Iris pigment epithelial cell (primary cell): ENCODE measurements around the gene ZBTB47.

Experiments used
- DNase-seq: peaks from one replicate; pipeline ENCODE4 v3.0.0-alpha.2; 2011; ENCODE audit warnings: low read depth

The ZBTB47 gene

DNA sequence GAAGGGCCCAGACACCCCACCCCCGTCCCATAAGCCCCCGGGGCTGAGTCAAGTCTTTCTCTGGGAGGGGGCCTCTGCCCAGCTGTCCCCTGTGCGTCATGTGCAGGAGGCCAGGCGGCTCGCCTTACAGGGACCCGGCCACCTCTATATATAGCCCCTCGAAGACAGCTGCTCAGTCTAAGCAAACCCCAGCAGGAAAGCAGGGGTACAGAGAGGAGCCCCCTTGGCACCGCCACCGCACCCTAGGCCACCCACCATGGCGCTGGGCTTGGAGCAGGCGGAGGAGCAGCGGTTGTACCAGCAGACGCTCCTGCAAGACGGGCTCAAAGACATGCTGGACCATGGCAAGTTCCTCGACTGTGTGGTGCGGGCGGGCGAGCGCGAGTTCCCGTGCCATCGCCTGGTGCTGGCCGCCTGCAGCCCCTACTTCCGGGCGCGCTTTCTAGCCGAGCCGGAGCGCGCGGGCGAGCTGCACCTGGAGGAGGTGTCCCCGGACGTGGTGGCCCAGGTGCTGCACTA lies 31.9 kb downstream of the ZBTB47 start, which contains the start of gene KLHL40:
TSS of gene KLHL40 (plus strand) at position 175 of the 519 bp plus-strand sequence. CDS start at position 257, 82 bp downstream.
- no peak for DNase-seq

DNA sequence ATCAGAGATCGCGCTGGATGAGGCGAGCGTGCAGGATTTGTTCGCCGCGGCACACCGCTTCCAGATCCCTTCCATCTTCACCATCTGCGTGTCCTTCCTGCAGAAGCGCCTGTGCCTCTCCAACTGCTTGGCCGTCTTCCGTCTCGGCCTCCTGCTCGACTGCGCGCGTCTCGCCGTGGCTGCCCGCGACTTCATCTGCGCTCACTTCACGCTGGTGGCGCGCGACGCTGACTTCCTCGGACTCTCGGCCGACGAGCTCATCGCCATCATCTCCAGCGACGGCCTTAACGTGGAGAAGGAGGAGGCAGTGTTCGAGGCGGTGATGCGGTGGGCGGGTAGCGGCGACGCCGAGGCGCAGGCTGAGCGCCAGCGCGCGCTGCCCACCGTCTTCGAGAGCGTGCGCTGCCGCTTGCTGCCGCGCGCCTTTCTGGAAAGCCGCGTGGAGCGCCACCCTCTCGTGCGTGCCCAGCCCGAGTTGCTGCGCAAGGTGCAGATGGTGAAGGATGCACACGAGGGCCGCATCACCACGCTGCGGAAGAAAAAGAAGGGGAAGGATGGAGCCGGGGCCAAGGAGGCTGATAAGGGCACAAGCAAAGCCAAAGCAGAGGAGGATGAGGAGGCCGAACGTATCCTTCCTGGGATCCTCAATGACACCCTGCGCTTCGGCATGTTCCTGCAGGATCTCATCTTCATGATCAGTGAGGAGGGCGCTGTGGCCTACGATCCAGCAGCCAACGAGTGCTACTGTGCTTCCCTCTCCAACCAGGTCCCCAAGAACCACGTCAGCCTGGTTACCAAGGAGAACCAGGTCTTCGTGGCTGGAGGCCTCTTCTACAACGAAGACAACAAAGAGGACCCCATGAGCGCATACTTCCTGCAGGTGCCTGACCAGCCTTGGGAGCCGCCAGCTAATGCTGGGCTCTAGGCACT lies 32.7 kb downstream of the ZBTB47 start:
- no peak for DNase-seq

DNA sequence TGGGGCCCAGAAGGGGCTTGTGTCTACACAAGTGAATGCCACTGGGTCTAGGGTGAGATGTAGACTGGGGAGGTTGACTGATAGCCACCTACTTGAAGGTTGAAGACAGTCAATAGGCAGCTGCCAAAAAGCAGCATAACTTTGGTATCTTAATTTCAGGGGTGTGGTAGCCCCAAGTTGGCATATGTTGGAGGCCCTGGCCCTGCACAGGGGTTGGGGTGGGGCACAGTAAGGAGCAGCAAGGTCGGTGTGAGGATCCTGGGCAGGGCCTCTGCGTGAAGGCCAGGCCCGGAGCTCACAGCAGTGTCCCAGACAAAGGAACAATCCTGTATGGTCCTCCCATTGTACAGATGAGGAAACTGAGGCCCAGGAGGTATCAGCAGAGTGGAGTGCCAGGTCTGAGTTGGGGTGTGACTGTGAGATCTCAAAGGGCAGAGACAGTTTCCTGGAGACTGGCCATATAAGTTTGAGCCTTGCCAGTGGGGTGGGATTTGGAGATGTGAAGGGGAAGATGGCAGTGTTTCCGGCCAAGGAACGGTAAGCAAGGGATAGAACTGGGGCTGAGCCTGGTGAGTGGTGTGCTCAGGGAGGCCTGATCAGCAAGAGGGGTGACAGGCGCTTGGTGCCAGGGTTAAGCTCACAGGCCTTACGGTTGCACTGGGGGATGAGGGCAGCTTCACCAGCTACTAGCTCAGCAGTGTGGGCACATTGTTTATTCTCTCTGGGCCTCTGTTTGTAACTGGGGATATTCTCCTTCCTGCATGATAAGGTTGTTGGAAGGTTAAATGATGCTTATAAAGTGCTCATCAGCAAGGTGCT lies 33.5 kb downstream of the ZBTB47 start:
- no peak for DNase-seq

DNA sequence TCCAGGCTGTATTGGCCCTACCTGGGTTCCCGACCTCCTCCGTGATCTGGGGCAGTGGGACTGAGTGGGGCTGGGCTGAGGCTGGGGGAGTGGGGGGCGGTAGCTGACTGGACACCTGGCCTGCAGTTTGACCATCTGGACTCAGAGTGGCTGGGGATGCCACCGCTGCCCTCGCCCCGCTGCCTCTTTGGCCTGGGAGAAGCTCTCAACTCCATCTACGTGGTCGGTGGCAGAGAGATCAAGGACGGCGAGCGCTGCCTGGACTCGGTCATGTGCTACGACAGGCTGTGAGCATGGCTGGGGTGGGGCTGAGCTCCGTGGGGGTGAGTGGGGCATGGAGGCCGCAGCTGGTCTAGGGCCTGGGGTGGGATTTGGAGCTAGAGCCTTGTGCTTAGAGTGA lies 34.5 kb downstream of the ZBTB47 start:
- DNase-seq: no peak

DNA sequence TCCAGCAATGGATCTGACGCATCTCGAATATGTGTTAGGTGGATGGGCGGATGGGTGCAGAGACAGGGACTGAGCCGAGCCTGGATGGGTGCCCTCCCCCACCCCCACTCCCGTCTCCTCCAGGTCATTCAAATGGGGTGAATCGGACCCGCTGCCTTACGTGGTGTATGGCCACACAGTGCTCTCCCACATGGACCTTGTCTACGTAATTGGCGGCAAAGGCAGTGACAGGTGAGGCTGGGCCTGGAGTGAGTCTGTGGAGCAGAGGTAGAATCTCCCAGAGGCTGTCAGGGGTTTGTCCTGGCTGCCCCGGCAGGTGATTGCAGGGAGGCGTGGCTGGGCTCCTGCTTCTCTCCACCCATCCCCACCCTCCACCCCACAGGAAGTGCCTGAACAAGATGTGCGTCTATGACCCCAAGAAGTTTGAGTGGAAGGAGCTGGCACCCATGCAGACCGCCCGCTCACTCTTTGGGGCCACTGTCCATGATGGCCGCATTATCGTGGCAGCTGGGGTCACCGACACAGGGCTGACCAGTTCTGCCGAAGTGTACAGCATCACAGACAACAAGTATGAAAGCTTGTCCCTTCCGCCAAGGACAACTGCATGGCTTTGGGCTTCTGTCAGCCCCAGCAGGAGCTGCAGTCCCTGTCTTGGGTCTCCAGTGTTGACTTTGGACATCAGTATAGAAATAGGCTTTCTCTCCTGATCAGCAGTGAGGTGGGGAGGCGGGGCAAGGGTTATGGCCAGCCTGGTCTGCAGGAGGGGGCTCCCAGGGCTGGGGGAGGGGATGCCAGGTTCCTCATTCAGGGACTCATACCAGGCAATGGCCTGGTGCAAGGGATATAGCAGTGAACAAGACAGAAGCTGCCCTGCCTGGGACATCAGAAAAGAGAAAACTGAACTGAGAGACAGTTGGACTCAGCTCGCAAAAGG lies 35.3 kb downstream of the ZBTB47 start:
- no peak for DNase-seq

DNA sequence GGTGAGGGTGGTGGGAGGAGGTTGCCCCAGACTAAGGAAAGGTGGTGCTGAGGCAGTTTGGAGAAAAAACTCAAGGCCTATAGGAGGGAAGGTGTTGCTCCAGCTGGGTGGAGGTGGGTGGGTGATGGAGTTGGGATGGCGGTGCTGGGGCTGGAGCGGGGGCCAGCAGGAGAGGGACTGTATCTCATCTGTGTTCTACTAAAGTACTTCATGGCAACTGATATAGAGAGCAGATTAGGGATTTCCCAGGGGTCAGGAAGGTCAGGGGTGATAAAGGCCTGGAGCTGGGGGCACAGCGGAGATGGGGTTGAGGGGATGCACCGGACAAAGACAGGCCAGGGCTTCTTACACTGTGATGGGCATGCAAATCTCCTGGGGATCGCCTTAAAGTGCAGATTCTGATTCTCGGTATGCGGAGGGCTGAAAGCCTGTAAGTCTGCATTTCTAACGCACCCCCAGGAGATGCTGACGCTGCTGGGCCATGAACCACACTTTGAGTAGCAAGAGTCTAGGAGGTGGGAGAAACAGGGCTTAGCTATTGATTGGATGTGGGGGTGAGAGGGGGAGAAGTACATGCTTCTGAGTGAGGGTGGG lies 36.0 kb downstream of the ZBTB47 start:
- DNase-seq: no peak

DNA sequence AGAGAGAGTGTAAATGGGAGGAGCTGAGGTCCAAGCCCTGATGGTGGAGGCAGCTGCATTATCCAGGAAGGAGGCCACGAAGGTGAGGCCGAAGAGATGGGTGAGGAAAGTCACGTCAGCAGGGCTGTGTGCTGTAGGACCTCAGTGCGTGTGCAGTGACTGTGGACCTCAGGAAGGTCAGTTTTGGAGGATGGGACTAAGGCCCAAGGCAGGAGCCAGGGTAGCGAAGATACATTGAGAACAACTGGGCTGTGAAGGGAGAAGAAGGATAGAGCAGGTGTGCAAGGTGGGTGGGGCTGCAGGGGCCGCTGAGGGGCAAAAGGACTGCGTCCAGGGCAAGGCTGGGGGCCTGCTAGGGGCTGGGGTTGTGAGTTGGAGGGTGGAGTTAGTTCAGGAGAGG lies 36.7 kb downstream of the ZBTB47 start:
- no peak for DNase-seq

DNA sequence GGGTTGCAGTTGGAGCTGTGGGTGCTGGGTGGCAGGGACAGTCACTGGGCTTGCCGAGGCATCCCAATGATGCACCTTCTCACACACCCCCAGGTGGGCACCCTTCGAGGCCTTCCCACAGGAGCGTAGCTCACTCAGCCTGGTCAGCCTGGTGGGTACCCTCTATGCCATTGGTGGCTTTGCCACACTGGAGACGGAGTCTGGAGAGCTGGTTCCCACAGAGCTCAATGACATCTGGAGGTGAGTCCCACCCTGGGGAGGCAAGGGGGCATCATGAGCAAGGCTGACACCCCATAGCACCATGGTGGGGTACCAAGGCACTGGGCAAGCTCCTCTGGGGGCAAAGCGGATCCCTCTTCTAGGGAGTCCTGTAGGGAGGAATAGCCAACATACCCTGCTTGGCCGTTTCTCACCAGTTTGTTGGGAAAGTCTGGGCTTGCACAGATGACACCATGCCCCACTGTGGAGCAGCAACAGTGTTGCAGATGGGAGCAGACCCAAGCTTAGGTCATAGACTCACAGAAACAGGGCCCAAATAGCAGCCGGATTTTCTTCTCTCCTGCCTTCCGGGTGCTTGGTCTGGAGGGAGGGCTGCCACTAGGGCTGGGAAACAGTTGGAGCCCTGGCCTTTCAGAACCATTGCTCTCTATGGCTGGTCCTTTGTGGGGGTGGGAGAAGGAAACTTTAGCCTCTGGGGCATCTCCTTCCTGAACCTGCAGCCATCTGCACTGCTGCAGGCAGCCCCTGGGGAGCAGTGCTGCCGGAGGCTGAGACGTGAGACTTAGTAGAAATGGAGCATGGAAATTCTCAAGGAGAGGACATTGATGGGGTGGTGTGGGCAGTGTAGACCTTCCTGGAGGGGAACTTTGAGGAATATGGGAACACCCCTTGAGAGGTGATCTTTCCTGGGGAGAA lies 37.5 kb downstream of the ZBTB47 start:
- no peak for DNase-seq

DNA sequence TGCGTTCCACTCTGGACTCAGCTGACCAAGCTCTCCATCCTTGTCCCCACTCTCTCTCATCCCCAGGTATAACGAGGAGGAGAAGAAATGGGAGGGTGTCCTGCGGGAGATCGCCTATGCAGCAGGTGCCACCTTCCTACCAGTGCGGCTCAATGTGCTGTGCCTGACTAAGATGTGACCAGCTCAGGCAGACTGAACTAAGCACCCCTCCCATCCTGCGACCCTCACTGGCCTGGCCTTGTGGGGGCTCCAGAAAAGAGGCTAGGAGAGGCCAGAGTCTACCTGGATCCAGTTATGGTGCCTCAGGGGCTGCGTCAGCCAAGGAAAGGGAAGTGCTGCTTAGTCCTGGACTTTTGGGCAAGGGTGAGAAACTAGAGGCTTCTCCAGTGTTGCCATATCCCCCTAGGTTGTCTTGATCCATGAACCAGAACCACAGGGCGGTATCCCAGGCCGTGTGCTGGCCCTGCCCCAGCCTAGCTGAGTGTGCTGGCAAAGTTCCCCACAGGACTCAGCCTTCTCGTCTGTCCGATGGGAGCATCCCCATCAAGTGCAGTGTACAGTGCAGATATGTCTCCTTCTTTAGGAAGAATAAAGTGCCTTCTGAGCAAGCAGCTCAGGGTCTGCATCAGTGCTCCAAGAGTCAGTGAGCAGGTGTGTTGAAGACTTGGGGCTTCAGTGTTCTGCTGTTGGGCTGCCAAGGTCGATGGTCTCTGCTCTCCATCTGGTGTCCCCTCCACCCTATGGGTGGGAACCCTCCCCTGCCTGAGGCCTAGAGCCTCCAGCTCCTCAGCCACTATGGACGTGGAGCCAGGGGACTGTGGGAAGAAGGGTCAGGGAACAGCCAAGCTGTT lies 38.5 kb downstream of the ZBTB47 start:
- DNase-seq: no peak

DNA sequence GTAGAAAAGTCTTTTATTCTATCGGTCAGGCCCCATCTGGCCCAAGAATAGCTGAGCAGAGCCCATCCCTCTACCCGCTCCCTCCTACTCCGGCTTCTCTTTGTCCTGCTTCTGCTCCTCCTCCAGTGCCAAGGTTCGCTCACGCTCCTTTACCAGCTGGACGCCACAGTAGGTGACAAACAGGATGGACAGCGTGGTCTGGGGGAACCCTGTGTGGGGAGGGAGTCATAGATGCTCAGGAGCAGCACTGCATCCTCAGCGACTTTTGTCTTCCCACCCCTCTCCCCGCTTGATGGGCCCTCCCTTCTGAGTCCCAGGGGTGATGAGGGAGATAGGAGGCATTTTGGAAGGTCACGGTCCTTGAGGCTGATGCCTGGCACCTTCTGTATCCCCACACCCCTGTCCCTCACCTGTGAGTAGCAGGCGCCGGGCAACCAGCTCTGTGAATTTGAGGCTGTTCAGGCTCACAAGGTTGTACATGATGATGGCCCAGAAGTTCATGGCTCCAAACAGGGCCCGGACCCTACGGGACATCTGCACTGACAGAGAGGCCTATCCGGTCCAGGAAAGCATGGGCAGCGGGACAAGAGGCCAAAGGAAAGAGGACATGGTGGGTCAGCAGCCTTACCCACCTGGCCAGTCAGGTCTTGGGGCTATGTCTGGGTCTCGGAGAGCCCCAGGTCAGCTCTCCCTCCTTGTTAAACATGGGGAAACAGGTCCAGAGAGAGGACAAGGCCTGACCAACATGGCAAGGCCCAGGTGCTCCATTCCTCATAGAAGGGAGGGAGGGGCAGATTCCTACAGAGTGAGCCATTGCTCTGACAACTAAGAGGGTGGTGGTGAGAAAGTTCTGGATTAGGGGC lies 39.4 kb downstream of the ZBTB47 start:
- DNase-seq: no peak

DNA sequence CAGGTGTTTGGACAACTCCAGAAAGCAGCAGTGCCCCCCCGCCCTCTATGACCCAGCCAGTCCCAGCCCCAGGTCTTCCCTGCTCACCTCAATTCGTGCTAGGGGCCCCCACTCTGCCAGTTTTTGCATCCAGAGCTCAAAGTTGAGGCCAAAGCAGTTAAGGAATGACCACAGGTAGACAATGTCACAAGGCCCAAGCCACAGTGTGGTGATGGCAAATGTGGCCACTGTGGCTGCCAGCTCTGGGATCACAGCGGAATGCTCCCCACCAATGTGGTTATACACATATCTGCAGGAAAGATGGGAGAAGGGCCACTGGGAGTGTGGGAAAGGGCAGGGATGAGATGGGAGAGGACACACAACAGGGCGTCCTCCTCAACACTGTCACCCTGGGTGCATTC lies 40.0 kb downstream of the ZBTB47 start:
- no peak for DNase-seq

DNA sequence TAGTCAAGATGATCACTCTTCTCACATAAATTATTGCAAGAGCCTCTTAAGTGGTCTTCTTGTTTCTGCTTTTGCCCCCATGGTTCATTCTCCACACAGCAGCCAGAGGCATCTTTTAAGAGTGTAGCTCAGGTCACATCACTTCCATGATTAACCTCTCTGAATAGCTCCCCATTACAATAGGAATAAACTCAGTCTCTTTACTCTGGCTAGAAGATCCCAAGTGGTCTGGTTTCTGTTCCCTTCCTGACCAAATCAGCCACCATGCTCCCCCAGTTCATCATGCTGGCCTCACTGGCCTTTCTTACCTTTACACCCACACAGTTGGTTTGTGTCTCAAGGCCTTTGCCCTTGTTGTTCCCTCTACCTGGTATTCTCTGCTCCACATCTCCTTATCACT lies 40.9 kb downstream of the ZBTB47 start:
- DNase-seq: no peak

DNA sequence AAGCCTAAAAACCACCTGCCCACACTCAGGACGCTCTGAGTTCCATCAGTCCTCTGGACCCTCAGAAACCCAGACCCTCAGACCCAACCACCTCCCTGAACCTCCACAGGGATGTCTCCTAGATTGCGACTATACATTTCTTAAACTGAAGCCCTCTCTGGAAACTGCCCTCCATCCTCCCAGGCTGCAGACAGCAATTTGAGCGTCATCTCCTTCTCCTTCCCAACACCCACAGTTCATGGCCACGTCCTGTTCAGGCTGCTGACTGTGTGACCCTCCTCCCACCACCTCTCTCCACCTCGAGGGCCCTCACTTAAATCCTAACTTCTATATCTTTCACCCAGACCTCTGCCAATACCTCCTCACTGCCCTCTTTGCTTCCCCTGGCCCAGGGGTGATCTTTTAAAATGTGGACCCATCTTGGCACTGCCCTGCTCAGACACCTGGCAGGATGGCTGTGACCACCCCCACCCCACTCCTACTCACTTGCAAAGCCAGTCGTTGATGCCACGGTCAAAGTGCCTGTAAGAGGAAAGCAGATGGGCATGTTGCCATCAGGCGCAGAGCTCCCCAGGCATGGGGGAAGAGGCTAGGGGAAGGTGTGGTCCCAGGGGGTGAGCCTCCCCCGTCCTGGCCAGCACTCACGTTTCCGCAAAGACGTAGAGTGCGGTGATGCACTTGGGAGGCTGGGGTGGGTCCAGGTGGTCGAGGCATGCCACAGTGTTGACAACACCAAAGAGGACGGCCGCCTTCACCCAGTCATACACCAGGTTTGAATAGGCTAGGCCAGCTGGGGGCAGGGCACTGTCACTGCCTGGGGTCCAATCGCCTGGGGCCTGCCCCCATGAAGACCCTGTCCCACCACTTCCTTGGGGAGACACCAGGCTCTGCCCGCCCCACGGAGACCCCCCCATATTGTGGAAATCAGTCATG lies 43.1 kb downstream of the ZBTB47 start:
- no peak for DNase-seq

DNA sequence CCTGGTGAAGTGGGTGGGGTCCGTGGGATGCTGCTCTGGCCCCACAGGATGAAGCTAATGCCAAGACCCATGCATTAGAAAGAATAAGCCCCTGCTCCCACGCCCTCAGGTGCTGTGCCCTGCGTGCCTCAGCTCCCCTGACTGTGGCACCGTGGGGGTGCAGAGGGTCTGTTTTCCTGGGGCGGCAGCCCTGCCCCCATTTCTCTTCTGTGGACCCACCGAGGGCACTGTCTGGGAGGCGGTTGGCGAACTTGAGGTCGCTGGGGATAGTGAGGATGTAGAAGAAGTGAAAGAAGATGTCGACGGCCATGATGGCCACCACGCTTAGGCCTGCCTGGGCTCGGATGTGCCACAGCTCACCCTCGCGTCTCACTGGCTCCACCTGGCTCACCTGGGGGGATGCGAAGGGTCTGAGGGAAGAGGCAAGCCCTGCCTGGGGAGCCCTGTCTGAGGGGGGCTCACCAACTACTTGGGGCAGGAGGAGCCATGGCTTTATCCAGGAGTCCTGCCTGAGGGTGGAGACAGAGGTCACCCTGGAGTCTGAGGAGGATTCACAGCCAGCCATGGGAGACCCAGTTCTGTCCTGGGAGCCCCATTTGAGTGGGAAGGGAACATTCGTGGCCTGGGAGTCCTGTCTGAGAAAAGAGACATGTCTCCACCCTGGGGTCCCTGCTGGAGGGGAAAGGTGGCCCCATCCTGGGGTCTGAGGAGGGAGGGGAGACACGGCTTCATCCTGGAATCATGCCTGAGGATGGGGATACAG lies 44.0 kb downstream of the ZBTB47 start:
- no peak for DNase-seq

DNA sequence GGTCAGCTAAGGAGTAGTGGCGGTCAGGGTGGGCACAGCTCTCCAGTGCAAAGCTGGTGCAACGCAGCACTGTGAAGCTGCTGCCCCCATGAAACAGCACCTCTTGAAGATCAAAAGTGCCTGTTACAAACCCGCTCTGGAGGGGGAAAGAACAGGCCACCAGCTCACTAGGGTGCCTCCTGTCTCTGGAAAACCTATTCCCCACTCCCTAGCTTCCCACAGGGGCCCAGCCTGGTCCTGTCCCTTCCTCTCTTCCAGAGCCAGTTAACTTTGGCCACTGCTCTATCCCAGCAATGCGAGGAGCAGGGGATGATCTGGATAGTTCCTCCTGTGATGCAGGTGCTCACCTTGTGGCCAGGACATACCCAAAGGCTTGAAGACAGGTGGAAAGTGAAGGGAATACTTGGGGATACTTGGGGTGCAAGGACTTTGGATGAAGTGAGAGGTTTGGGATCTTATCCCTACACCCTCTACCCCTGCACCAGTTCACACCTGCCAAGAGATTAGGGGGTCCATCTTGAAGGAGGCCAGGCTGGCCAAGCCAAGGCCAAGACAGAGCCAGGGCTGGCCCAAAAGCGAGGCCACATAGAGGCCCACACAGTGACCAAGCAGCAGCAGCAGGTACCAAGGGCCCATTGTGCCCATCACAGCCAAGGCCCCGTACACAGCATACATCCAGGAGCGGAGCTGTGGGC lies 44.9 kb downstream of the ZBTB47 start:
- no peak for DNase-seq

DNA sequence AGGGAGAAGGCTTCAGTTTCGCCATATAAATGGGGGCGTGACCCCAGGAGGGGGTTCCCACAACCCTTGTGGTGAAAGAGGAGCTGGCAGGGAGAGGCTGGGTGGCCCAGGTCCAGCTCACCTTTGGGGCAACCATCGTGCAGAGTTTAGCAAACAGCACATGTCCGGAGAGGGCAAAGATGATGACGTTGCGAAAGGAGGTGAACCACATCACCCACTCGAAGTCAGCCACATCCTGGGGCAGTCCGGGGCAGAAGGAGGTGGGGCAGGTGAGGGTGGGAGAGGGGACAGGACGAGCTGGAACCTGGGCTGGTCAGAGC lies 45.4 kb downstream of the ZBTB47 start:
- no peak for DNase-seq
